GM21825 (cell line): ENCODE measurements around the gene PYCARD.

Experiments used
- ATAC-seq: cut with Tn5 transposase; IDR thresholded peaks from one replicate; pipeline ENCODE4 v1.9.1; 2021; ENCODE audit warnings: mild to moderate bottlenecking, moderate library complexity; ENCODE audit not compliant: unreplicated experiment

PYCARD gene

DNA sequence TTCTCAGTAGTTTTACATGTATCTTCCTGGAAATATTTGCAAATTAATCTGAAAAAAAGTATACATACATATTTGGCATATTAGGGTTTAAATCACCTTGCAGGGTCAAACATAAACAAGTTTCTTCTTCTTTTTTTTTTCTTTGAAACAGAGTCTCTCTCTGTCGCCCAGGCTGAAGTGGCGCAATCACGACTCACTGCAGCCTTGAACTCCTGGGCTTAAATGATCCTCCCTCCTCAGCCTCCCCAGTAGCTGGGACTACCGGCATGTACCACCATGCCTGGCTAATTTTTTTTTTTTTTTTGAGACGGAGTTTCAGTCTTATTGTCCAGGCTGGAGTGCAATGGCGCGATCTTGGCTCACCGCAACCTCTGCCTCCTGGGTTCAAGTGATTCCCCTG, 35.2 kb downstream of the PYCARD start:
- no peak for ATAC-seq

DNA sequence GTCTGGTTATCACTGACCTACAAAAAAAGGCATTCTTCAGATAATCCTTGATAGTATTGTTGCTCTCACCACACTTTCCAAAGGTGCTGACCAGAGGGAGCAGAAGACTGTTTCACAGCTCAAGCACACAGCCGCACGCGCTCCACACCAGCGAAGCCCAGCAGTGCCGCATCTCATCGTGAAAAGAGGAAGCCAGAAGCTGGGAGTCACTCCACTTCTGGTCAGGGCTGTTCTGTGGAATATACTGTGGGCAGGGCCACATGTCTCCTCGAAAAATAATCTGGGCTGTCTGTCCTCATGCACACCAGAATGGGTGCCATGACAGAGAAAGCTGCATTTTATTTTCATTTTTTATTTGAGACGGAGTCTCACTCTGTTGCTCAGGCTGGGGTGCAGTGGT, 45.4 kb downstream of the PYCARD start:
- no peak for ATAC-seq
